OCI-LY7 (cell line): ENCODE results near the gene UVRAG. TPM values are rescaled to one million over a fixed set of nuclear protein-coding genes. Genes with fewer than 3 reads are reported as not detected.

ENCODE experiments used
- BruUV-seq: library from RNA; stranded (reverse); fragments of 400-500 nt; replicated peaks from 2 replicates; lab custom pipeline; 2021; lab: Mats Ljungman, UMichigan
- CTCF ChIA-PET: fragments of 300-600 bp; sonication (Branson Sonifier 250); formaldehyde crosslinking; loops from one replicate; lab custom pipeline; 2022; ENCODE audit warnings: antibody characterized with exemption; ENCODE audit not compliant: unreplicated experiment; lab: Charles Lee
- POLR2A ChIA-PET: fragments of 300-600 bp; sonication (Branson Sonifier 250); formaldehyde crosslinking; loops from one replicate; lab custom pipeline; 2022; ENCODE audit warnings: antibody characterized with exemption; lab: Charles Lee
- DNase-seq: peaks from one replicate; pipeline ENCODE4 v3.0.0-alpha.2; 2015; ENCODE audit warnings: low spot score
- H2AFZ ChIP-seq: fragments of 200-600 bp; sonication (generic), shearing (Covaris generic); 2 replicates; pipeline ENCODE4 v1.6.1; 2014; ENCODE audit warnings: mild to moderate bottlenecking, antibody characterized with exemption, low read length, moderate library complexity
- H3K27ac ChIP-seq: fragments of 200-600 bp; sonication (generic); 2 replicates; pipeline ENCODE4 v1.5.1; 2014; ENCODE audit warnings: mixed run types, low read depth, mild to moderate bottlenecking, moderate library complexity, low read length, inconsistent platforms; ENCODE audit not compliant: poor library complexity, severe bottlenecking
- H3K36me3 ChIP-seq: fragments of 200-600 bp; sonication (generic); 2 replicates; pipeline ENCODE4 v1.6.1; 2014; ENCODE audit warnings: mild to moderate bottlenecking, antibody characterized with exemption, low read length, moderate library complexity, mixed read lengths; ENCODE audit not compliant: insufficient read depth
- H3K4me1 ChIP-seq: fragments of 200-600 bp; sonication (generic); 2 replicates; pipeline ENCODE4 v1.5.1; 2014; ENCODE audit warnings: mild to moderate bottlenecking, low read length; ENCODE audit not compliant: insufficient read depth, poor library complexity, severe bottlenecking
- H3K4me2 ChIP-seq: fragments of 200-600 bp; sonication (generic); 2 replicates; pipeline ENCODE4 v1.6.1; 2014; ENCODE audit warnings: mild to moderate bottlenecking, low read length
- H3K4me3 ChIP-seq: fragments of 200-600 bp; sonication (generic); 2 replicates; pipeline ENCODE4 v1.5.1; 2014; ENCODE audit warnings: mild to moderate bottlenecking, low read depth, low read length; ENCODE audit not compliant: poor library complexity, severe bottlenecking
- H3K79me2 ChIP-seq: fragments of 200-600 bp; sonication (generic); 2 replicates; pipeline ENCODE4 v1.6.1; 2016; ENCODE audit warnings: low read depth, mild to moderate bottlenecking, low read length, moderate library complexity, mixed read lengths; ENCODE audit not compliant: insufficient read depth
- H3K9me2 ChIP-seq: fragments of 200-600 bp; sonication (generic); 2 replicates; pipeline ENCODE4 v1.6.1; 2016; ENCODE audit warnings: mild to moderate bottlenecking, low read length, mixed read lengths; ENCODE audit not compliant: insufficient read depth
- H3K9me3 ChIP-seq: fragments of 200-600 bp; sonication (generic); 2 replicates; pipeline ENCODE4 v1.6.1; 2014; ENCODE audit warnings: mild to moderate bottlenecking, mixed run types, low read length, mixed read lengths
- H4K20me1 ChIP-seq: fragments of 200-600 bp; sonication (generic); 2 replicates; pipeline ENCODE4 v1.6.1; 2014; ENCODE audit warnings: mild to moderate bottlenecking, antibody characterized with exemption, low read length, moderate library complexity, mixed read lengths; ENCODE audit not compliant: insufficient read depth
- EZH2phosphoT487 ChIP-seq: fragments of 200-600 bp; sonication (generic); IDR thresholded peaks from 2 replicates; pipeline ENCODE4 v1.6.1; 2018; ENCODE audit warnings: low read depth, borderline replicate concordance, mild to moderate bottlenecking, mixed run types, antibody characterized with exemption, low read length, moderate library complexity, mixed read lengths
- intact Hi-C: fragments of 100-400 bp; cut with micrococcal nuclease; formaldehyde crosslinking; loops from one replicate; pipeline ENCODE4 v1.10.0; 2022; ENCODE audit not compliant: unreplicated experiment
- total RNA-seq, 2 experiments: library from RNA; depleted of rRNA in 1 of 2; stranded (reverse); fragments of >200 nt in 1 of 2; shearing (Covaris generic) in 1 of 2; gene quantifications; 2 replicates each; pipeline ENCODE4 v1.2.3, GENCODE V29; 2014 to 2022
- TF ChIP-seq, protein P1 (sequence below): fragments of 200-600 bp; sonication (generic); conservative IDR thresholded peaks from 2 replicates; pipeline ENCODE4 v1.5.1; 2014; ENCODE audit warnings: mild to moderate bottlenecking, antibody characterized with exemption, low read length, moderate library complexity, mixed read lengths

UVRAG gene
- total RNA-seq, 2 experiments from 2014 or later = 43.7 to 73.3 TPM

DNA sequence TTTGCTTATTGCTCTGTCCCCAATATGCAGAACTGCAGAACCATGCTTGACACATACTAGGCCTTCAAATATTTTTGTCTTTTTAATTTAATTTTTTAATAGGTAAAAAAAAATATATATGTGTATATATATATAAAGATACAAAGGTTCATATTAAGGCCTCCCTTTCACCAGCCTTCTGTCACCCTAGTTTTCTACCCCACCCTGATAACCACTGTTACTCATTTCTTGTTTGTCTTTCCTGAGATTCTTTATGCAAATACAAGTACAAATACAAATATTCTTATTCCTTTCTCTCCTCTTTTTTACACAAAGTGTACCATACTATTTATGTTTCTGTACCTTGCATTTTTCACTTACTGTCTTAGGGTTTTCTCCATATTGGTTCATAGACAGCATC lies 43.0 kb downstream of the UVRAG start:
- H3K79me2 ChIP-seq = peaks cover 81% of the 10 kb centered on the region
- no peak for TF ChIP-seq EZH2phosphoT487
- TF ChIP-seq, protein P1, sequence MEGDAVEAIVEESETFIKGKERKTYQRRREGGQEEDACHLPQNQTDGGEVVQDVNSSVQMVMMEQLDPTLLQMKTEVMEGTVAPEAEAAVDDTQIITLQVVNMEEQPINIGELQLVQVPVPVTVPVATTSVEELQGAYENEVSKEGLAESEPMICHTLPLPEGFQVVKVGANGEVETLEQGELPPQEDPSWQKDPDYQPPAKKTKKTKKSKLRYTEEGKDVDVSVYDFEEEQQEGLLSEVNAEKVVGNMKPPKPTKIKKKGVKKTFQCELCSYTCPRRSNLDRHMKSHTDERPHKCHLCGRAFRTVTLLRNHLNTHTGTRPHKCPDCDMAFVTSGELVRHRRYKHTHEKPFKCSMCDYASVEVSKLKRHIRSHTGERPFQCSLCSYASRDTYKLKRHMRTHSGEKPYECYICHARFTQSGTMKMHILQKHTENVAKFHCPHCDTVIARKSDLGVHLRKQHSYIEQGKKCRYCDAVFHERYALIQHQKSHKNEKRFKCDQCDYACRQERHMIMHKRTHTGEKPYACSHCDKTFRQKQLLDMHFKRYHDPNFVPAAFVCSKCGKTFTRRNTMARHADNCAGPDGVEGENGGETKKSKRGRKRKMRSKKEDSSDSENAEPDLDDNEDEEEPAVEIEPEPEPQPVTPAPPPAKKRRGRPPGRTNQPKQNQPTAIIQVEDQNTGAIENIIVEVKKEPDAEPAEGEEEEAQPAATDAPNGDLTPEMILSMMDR = no peak
- H3K4me3 ChIP-seq = no peak overlapping the region
- no peaks in the 10 kb centered on the region; the same call in 1 of the 2 replicates for H4K20me1 ChIP-seq
- no peaks in the 10 kb centered on the region for H3K4me1 ChIP-seq
- intact Hi-C loops = no loop called here
- no peak overlapping the region for H3K27ac ChIP-seq
- H2AFZ ChIP-seq = no peak overlapping the region
- ChIA-PET CTCF (no interaction called here), POLR2A (interaction anchor here (0.6 kb wide), 1 partner anchor 10 kb away, joined by 5 read pairs; no protein-coding TSS in a partner anchor)
- H3K9me3 ChIP-seq = peaks cover 5% of the 10 kb centered on the region; the same call in 1 of the 2 replicates
- H3K4me2 ChIP-seq = no peak overlapping the region
- no peak for DNase-seq
- peaks cover 89% of the 10 kb centered on the region for H3K36me3 ChIP-seq
- H3K9me2 ChIP-seq = no peaks in the 10 kb centered on the region
- no TSS peak for BruUV-seq

DNA sequence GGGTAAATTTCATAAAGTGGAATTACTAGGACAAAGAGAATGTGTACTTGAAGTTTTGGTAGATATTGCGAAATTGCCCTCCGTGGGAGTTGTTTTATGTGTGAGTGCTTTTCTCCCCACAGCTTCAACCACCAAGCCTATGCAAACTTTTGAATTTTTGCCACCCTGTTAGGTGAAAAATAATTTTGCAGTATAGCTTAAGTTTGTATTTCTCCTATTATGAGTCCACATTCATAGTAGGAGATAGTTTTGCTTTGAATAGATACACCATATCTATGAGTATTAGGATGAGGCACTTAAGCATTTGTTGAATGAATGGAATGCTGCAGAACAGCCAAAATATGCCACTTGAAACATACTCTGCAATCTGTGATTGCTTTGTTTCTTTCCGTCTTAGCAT lies 43.6 kb downstream of the UVRAG start:
- BruUV-seq = no TSS peak
- no peak for TF ChIP-seq EZH2phosphoT487
- TF ChIP-seq, protein P1 = no peak
- Histone ChIP-seq H3K79me2 (peaks cover 80% of the 10 kb centered on the region), H3K9me3 (peaks cover 5% of the 10 kb centered on the region; the same call in 1 of the 2 replicates), H3K36me3 (peaks cover 91% of the 10 kb centered on the region), H3K4me1 (no peaks in the 10 kb centered on the region), H3K4me3 (no peak overlapping the region), H2AFZ (no peak overlapping the region), H4K20me1 (no peaks in the 10 kb centered on the region; the same call in 1 of the 2 replicates), H3K27ac (no peak overlapping the region), H3K9me2 (no peaks in the 10 kb centered on the region), H3K4me2 (no peak overlapping the region)
- intact Hi-C loops = no loop called here
- DNase-seq = no peak
- CTCF ChIA-PET = no interaction called here
- POLR2A ChIA-PET = interaction anchor here (0.6 kb wide), 1 partner anchor 11 kb away, joined by 5 read pairs; no protein-coding TSS in a partner anchor

GRCh38 chr11:75859614-75860013 lies 44.6 kb downstream of the UVRAG start:
- intact Hi-C loops = no loop called here
- no TSS peak for BruUV-seq
- H3K79me2 ChIP-seq = peaks cover 79% of the 10 kb centered on the region
- H3K4me3 ChIP-seq = no peak overlapping the region
- no peak overlapping the region for H3K4me2 ChIP-seq
- peaks cover 5% of the 10 kb centered on the region; the same call in 1 of the 2 replicates for H3K9me3 ChIP-seq
- peaks cover 91% of the 10 kb centered on the region for H3K36me3 ChIP-seq
- TF ChIP-seq EZH2phosphoT487 = no peak
- TF ChIP-seq, protein P1 = no peak
- no peak overlapping the region for H2AFZ ChIP-seq
- no peaks in the 10 kb centered on the region for H3K9me2 ChIP-seq
- no peak for DNase-seq
- CTCF ChIA-PET = no interaction called here
- no peaks in the 10 kb centered on the region; the same call in 1 of the 2 replicates for H4K20me1 ChIP-seq
- no peak overlapping the region for H3K27ac ChIP-seq
- no peaks in the 10 kb centered on the region for H3K4me1 ChIP-seq
- POLR2A ChIA-PET = no interaction called here
